Common myeloid progenitor, CD34-positive (primary cell): ENCODE results near the gene WWC1.

Experiments used
- CTCF ChIA-PET: fragments of 350-600 bp; sonication (Branson Sonifier 250); formaldehyde crosslinking; loops from one replicate; lab custom pipeline; 2021; ENCODE audit warnings: antibody characterized with exemption; lab: Charles Lee
- POLR2A ChIA-PET: fragments of 350-600 bp; sonication (Branson Sonifier 250); formaldehyde crosslinking; loops from one replicate; lab custom pipeline; 2021; ENCODE audit warnings: antibody characterized with exemption; lab: Charles Lee
- DNase-seq, 3 donors: peaks; one replicate each; pipeline versions ENCODE4 v3.0.0 to v3.0.0-alpha.2; 2013
- H3K27ac ChIP-seq, 2 experiments: 1 replicate in 1 of 2; 2 replicates in 1 of 2; pipeline ENCODE4 v1.7.0; 2013; ENCODE audit warnings: inconsistent platforms in 2 of 2, low read length in 2 of 2, mild to moderate bottlenecking in 2 of 2, low read depth in 1 of 2, moderate library complexity in 1 of 2; ENCODE audit not compliant: severe bottlenecking in 2 of 2, insufficient read depth in 1 of 2, poor library complexity in 1 of 2
- H3K27me3 ChIP-seq, 5 experiments: replicated peaks in 2 of 5; 1 replicate in 3 of 5; 2 replicates in 2 of 5; pipeline versions ENCODE4 v1.6.1 to v1.7.0; 2013; ENCODE audit warnings: low read length in 4 of 5, mild to moderate bottlenecking in 2 of 5, moderate library complexity in 2 of 5, inconsistent platforms in 1 of 5; ENCODE audit not compliant: insufficient read depth in 5 of 5, control insufficient read depth in 4 of 5
- H3K36me3 ChIP-seq, 4 experiments: 1 replicate in 2 of 4; 2 replicates in 2 of 4; pipeline versions ENCODE4 v1.6.1 to v1.7.0; 2013; ENCODE audit warnings: low read length in 3 of 4, control low read depth in 1 of 4, mild to moderate bottlenecking in 1 of 4; ENCODE audit not compliant: control insufficient read depth in 4 of 4, insufficient read depth in 4 of 4
- H3K4me1 ChIP-seq, 4 experiments: 1 replicate in 3 of 4; 2 replicates in 1 of 4; pipeline versions ENCODE4 v1.6.1 to v1.7.1; 2013; ENCODE audit warnings: low read length in 3 of 4, mild to moderate bottlenecking in 3 of 4, control low read depth in 1 of 4, inconsistent platforms in 1 of 4, moderate library complexity in 1 of 4; ENCODE audit not compliant: control insufficient read depth in 4 of 4, insufficient read depth in 4 of 4; ENCODE audit errors: control extremely low read depth in 1 of 4
- H3K4me3 ChIP-seq, 7 experiments: 1 replicate in 4 of 7; 2 replicates in 3 of 7; pipeline versions ENCODE4 v1.5.1 to v1.7.0; 2013; ENCODE audit warnings: mild to moderate bottlenecking in 7 of 7, low read length in 6 of 7, moderate library complexity in 6 of 7, inconsistent platforms in 2 of 7, low read depth in 2 of 7, control low read depth in 1 of 7; ENCODE audit not compliant: insufficient read depth in 4 of 7, control insufficient read depth in 1 of 7; ENCODE audit errors: extremely low read depth in 1 of 7
- H3K9me3 ChIP-seq, 5 experiments: 1 replicate in 4 of 5; 2 replicates in 1 of 5; pipeline versions ENCODE4 v1.6.1 to v1.7.1; 2013; ENCODE audit warnings: low read length in 4 of 5, mild to moderate bottlenecking in 2 of 5, inconsistent platforms in 1 of 5, low read depth in 1 of 5, moderate library complexity in 1 of 5; ENCODE audit not compliant: control insufficient read depth in 4 of 5, insufficient read depth in 2 of 5; ENCODE audit errors: control extremely low read depth in 1 of 5
- WGBS: methylation state at CpG from one replicate; pipeline ENCODE4 v1.1.5; 2013; ENCODE audit not compliant: insufficient coverage; 5-methylcytosine and 5-hydroxymethylcytosine counted together

The WWC1 gene

GRCh38 chr5:168360521-168361285 is 69.3 kb downstream of the WWC1 start:
- ChIA-PET POLR2A (no interaction called here), CTCF (no interaction called here)
- H3K27me3 ChIP-seq: peaks cover 0 to 4% (median 2%) of the 10 kb centered on the region in 5 experiments
- H3K4me3 ChIP-seq: no peak overlapping the region
- 96% methylated on average over 3 of the region's 3 CpGs for WGBS
- DNase-seq: no peak
- H3K4me1 ChIP-seq: no peaks in the 10 kb centered on the region
- H3K9me3 ChIP-seq: no peaks in the 10 kb centered on the region
- H3K36me3 ChIP-seq: no peaks in the 10 kb centered on the region
- H3K27ac ChIP-seq: no peak overlapping the region

- ChIA-PET POLR2A (no interaction called here), CTCF (no interaction called here)
- no peak for DNase-seq
- no peaks in the 10 kb centered on the region for H3K36me3 ChIP-seq
- peaks cover 0 to 5% (median 2%) of the 10 kb centered on the region in 5 experiments for H3K27me3 ChIP-seq
- H3K9me3 ChIP-seq: no peaks in the 10 kb centered on the region
- no peak overlapping the region for H3K4me3 ChIP-seq
- H3K4me1 ChIP-seq: no peaks in the 10 kb centered on the region
- 100% methylated on average over 1 of the region's 3 CpGs for WGBS
- no peak overlapping the region for H3K27ac ChIP-seq
Measured at GRCh38 chr5:168362097-168362885, 70.8 kb downstream of the WWC1 start.

- Histone ChIP-seq H3K4me3 (no peak overlapping the region), H3K9me3 (no peaks in the 10 kb centered on the region), H3K4me1 (no peaks in the 10 kb centered on the region), H3K27me3 (peaks cover 0 to 5% (median 2%) of the 10 kb centered on the region in 5 experiments), H3K36me3 (no peaks in the 10 kb centered on the region), H3K27ac (no peak overlapping the region)
- no peak for DNase-seq
- POLR2A ChIA-PET: no interaction called here
- 92% methylated on average over 8 of the region's 11 CpGs for WGBS
- CTCF ChIA-PET: no interaction called here
Measured at GRCh38 chr5:168364151-168364661, 72.8 kb downstream of the WWC1 start.

- Histone ChIP-seq H3K4me3 (no peak overlapping the region), H3K9me3 (no peaks in the 10 kb centered on the region), H3K27me3 (peaks cover 0 to 5% (median 2%) of the 10 kb centered on the region in 5 experiments), H3K4me1 (no peaks in the 10 kb centered on the region), H3K36me3 (no peaks in the 10 kb centered on the region), H3K27ac (no peak overlapping the region)
- ChIA-PET CTCF (no interaction called here), POLR2A (no interaction called here)
- WGBS: 73% methylated on average over 12 of the region's 12 CpGs
- DNase-seq: no peak
Measured at GRCh38 chr5:168364750-168365550, 73.5 kb downstream of the WWC1 start.

- no peak for DNase-seq
- POLR2A ChIA-PET: no interaction called here
- Histone ChIP-seq H3K27me3 (peaks cover 0 to 5% (median 2%) of the 10 kb centered on the region in 5 experiments), H3K9me3 (no peaks in the 10 kb centered on the region), H3K4me3 (no peak overlapping the region), H3K36me3 (no peaks in the 10 kb centered on the region), H3K4me1 (no peaks in the 10 kb centered on the region), H3K27ac (no peak overlapping the region)
- CTCF ChIA-PET: no interaction called here
- 69% methylated on average over 8 of the region's 10 CpGs for WGBS
Measured at GRCh38 chr5:168365581-168366081, 74.2 kb downstream of the WWC1 start.

- H3K9me3 ChIP-seq: no peaks in the 10 kb centered on the region
- WGBS: 87% methylated on average over 3 of the region's 3 CpGs
Measured at GRCh38 chr5:168366116-168366515, 74.7 kb downstream of the WWC1 start.

More at GRCh38 chr5:168366116-168366515, 74.7 kb downstream of the WWC1 start:
- Histone ChIP-seq H3K27ac (no peak overlapping the region), H3K27me3 (peaks cover 0 to 5% (median 2%) of the 10 kb centered on the region in 5 experiments), H3K4me1 (no peaks in the 10 kb centered on the region), H3K36me3 (no peaks in the 10 kb centered on the region), H3K4me3 (no peak overlapping the region)
- CTCF ChIA-PET: no interaction called here
- no peak for DNase-seq
- POLR2A ChIA-PET: no interaction called here
